Smooth muscle cell (in vitro differentiated cells): ENCODE data around the gene TTC9B. TPM values are rescaled to one million over a fixed set of nuclear protein-coding genes. Genes with fewer than 3 reads are reported as not detected.

Source experiments
- DNase-seq: peaks from one replicate; lab custom pipeline; 2025; ENCODE audit not compliant: unreplicated experiment; lab: John Stamatoyannopoulos, UW
- H2AFZ ChIP-seq: fragments of 200-600 bp; sonication (generic); 2 replicates; pipeline ENCODE4 v1.6.0; 2016; ENCODE audit warnings: antibody characterized with exemption, low read depth, mild to moderate bottlenecking
- H3F3A ChIP-seq: fragments of 200-600 bp; sonication (generic); 2 replicates; pipeline ENCODE4 v1.6.0; 2017; ENCODE audit warnings: antibody characterized with exemption, low read depth
- H3K27ac ChIP-seq: fragments of 200-600 bp; sonication (generic); 2 replicates; pipeline ENCODE4 v1.5.1; 2016; ENCODE audit warnings: low read depth, mild to moderate bottlenecking
- H3K27me3 ChIP-seq: fragments of 200-600 bp; sonication (generic); 2 replicates; pipeline ENCODE4 v1.6.1; 2016; ENCODE audit warnings: low read depth, mild to moderate bottlenecking
- H3K36me3 ChIP-seq: fragments of 200-600 bp; sonication (generic); 2 replicates; pipeline ENCODE4 v1.5.1; 2016; ENCODE audit warnings: low read depth
- H3K4me1 ChIP-seq: fragments of 200-600 bp; sonication (generic); 2 replicates; pipeline ENCODE4 v1.5.1; 2016; ENCODE audit warnings: low read depth
- H3K4me2 ChIP-seq: fragments of 200-600 bp; sonication (generic); 2 replicates; pipeline ENCODE4 v1.6.0; 2016; ENCODE audit warnings: mild to moderate bottlenecking
- H3K4me3 ChIP-seq: fragments of 200-600 bp; sonication (generic); 2 replicates; pipeline ENCODE4 v1.5.1; 2016; ENCODE audit warnings: mild to moderate bottlenecking
- H3K79me2 ChIP-seq: fragments of 200-600 bp; sonication (generic); 2 replicates; pipeline ENCODE4 v1.6.0; 2016; ENCODE audit warnings: low read depth, mild to moderate bottlenecking
- H3K9ac ChIP-seq: fragments of 200-600 bp; sonication (generic); 2 replicates; pipeline ENCODE4 v1.6.0; 2016; ENCODE audit warnings: low read depth
- H3K9me3 ChIP-seq: fragments of 200-600 bp; sonication (generic); replicated peaks from 2 replicates; pipeline ENCODE4 v1.5.1; 2016; ENCODE audit warnings: low read depth
- H4K20me1 ChIP-seq: fragments of 200-600 bp; sonication (generic); 2 replicates; pipeline ENCODE4 v1.6.0; 2016; ENCODE audit warnings: low read depth
- WGBS: methylation state at CpG from one replicate; pipeline ENCODE4 v1.1.7; 2016; ENCODE audit warnings: low lambda C conversion rate; 5-methylcytosine and 5-hydroxymethylcytosine counted together
- polyA plus RNA-seq: library from polyadenylated mRNA; unstranded; fragments of >200 nt; fragmentation: Nextera tagmentation; extraction: Ambion mirVana; gene quantifications from 2 replicates; pipeline ENCODE4 v1.2.1, GENCODE V29; 2016
- total RNA-seq: library from RNA; depleted of rRNA; stranded (reverse); fragments of >200 nt; gene quantifications from 2 replicates; pipeline ENCODE4 v1.2.3, GENCODE V29; 2014
- TF ChIP-seq, protein P1 (sequence below): fragments of 200-600 bp; sonication (generic); IDR thresholded peaks from 2 replicates; pipeline ENCODE4 v1.5.1; 2017; ENCODE audit warnings: borderline replicate concordance, mild to moderate bottlenecking, antibody characterized with exemption; ENCODE audit not compliant: insufficient read depth, poor library complexity, severe bottlenecking

Gene TTC9B
- total and polyA plus RNA-seq, 2 experiments from 2014 or later = not detected

DNA sequence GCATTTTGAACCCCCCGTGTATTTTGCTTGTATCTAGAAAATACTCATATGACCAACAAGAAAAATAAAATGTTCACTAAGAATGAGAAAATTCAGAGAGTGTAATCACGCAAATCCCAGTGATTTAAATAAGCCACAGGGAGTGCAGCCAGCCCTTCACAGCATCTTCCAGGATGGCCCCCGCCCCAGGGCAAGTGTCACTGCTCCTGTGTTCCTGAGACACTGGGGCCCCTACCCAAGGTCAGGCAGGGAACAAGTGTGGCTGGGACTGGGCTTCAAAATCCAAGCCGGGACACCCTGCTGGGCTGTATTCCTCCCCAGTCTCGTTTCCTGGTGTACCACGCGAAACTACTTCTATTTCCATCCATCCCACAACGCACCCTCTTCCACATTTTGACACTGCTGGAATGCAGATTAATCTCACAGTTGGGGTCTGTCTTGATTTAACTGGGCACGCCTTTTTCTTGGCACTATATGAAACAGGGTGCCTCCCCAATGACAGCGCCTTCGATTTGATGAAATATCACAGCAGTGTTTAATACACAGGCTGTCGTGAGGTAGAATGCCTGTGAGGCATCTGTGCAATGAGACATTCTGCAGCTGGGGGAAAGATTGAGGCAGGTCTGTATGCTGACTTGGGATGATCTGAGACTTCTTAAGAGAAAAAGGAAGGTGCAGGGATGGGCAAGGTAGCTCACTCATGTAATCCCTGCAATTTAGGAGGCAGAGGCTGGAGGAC is 26.6 kb upstream of the TTC9B start:
- WGBS = 96% methylated on average over 12 of the region's 12 CpGs
- H3K9ac ChIP-seq = no peak overlapping the region
- no peaks in the 10 kb centered on the region for H3F3A ChIP-seq
- TF ChIP-seq, protein P1, sequence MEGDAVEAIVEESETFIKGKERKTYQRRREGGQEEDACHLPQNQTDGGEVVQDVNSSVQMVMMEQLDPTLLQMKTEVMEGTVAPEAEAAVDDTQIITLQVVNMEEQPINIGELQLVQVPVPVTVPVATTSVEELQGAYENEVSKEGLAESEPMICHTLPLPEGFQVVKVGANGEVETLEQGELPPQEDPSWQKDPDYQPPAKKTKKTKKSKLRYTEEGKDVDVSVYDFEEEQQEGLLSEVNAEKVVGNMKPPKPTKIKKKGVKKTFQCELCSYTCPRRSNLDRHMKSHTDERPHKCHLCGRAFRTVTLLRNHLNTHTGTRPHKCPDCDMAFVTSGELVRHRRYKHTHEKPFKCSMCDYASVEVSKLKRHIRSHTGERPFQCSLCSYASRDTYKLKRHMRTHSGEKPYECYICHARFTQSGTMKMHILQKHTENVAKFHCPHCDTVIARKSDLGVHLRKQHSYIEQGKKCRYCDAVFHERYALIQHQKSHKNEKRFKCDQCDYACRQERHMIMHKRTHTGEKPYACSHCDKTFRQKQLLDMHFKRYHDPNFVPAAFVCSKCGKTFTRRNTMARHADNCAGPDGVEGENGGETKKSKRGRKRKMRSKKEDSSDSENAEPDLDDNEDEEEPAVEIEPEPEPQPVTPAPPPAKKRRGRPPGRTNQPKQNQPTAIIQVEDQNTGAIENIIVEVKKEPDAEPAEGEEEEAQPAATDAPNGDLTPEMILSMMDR = no peak
- H3K79me2 ChIP-seq = no peaks in the 10 kb centered on the region
- no peaks in the 10 kb centered on the region for H3K9me3 ChIP-seq
- H4K20me1 ChIP-seq = peaks cover 62% of the 10 kb centered on the region
- no peak overlapping the region for H2AFZ ChIP-seq
- H3K4me3 ChIP-seq = no peak overlapping the region
- H3K36me3 ChIP-seq = no peaks in the 10 kb centered on the region
- H3K4me1 ChIP-seq = no peaks in the 10 kb centered on the region
- H3K27me3 ChIP-seq = no peaks in the 10 kb centered on the region
- no peak overlapping the region for H3K4me2 ChIP-seq
- DNase-seq = no peak
- H3K27ac ChIP-seq = no peak overlapping the region

DNA sequence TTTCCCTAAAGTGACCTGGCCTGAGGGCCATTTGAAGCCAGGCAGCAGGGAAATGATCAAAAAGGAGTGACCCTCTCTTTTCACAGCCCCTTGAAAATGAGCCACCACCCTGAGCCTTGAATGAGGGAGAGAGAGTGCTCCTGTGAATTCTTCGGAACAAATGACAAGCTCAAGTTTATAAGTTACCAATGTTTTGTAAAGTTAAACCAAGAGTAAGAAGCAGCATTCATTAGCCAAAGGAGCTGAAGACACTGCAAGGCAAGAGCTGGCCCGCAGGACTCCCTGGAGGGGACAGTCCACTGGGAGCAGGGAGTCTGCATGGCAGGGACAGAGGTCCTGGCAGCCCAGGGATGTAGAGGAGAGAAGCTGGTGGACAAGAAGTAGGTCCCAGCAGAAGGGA is 25.0 kb upstream of the TTC9B start:
- H3K79me2 ChIP-seq = no peaks in the 10 kb centered on the region
- H3F3A ChIP-seq = no peaks in the 10 kb centered on the region
- TF ChIP-seq, protein P1 = no peak

DNA sequence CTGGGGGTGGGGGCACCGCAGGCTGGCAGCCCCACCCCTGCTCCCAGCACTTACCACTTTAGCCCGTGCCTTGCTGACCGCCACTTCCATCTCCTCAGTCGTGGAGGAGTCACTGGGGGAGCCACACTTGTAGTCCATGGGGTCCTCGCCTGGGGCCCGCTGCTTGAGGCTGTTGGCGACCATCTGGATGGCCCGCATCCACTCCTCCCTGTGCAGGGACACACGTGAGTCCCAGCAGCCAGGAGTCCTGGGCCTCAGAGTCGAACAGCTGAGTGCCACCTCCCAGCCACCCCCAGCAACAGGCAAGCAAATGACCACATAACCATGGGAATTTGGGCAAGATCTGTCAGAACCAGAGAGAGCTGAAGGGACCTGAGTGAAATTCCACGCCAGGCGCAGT is 24.3 kb upstream of the TTC9B start:
- H2AFZ ChIP-seq = no peak overlapping the region
- no peak overlapping the region for H3K27ac ChIP-seq
- peaks cover 44% of the 10 kb centered on the region for H4K20me1 ChIP-seq
- WGBS = 95% methylated on average over 12 of the region's 12 CpGs
- TF ChIP-seq, protein P1 = no peak
- no peaks in the 10 kb centered on the region for H3K36me3 ChIP-seq
- H3K9ac ChIP-seq = no peak overlapping the region
- no peaks in the 10 kb centered on the region for H3F3A ChIP-seq
- H3K9me3 ChIP-seq = no peaks in the 10 kb centered on the region
- H3K4me3 ChIP-seq = no peak overlapping the region
- no peaks in the 10 kb centered on the region for H3K4me1 ChIP-seq
- no peaks in the 10 kb centered on the region for H3K27me3 ChIP-seq
- no peak overlapping the region for H3K4me2 ChIP-seq
- no peaks in the 10 kb centered on the region for H3K79me2 ChIP-seq
- no peak for DNase-seq

More for the DNA sequence above, 25.0 kb upstream of the TTC9B start:
- H4K20me1 ChIP-seq = peaks cover 51% of the 10 kb centered on the region
- no peak overlapping the region for H2AFZ ChIP-seq
- H3K9ac ChIP-seq = no peak overlapping the region
- H3K9me3 ChIP-seq = no peaks in the 10 kb centered on the region
- no peak overlapping the region for H3K27ac ChIP-seq
- 100% methylated on average over 2 of the region's 2 CpGs for WGBS
- DNase-seq = no peak
- no peaks in the 10 kb centered on the region for H3K27me3 ChIP-seq
- H3K4me2 ChIP-seq = no peak overlapping the region
- H3K36me3 ChIP-seq = no peaks in the 10 kb centered on the region
- H3K4me3 ChIP-seq = no peak overlapping the region
- no peaks in the 10 kb centered on the region for H3K4me1 ChIP-seq

DNA sequence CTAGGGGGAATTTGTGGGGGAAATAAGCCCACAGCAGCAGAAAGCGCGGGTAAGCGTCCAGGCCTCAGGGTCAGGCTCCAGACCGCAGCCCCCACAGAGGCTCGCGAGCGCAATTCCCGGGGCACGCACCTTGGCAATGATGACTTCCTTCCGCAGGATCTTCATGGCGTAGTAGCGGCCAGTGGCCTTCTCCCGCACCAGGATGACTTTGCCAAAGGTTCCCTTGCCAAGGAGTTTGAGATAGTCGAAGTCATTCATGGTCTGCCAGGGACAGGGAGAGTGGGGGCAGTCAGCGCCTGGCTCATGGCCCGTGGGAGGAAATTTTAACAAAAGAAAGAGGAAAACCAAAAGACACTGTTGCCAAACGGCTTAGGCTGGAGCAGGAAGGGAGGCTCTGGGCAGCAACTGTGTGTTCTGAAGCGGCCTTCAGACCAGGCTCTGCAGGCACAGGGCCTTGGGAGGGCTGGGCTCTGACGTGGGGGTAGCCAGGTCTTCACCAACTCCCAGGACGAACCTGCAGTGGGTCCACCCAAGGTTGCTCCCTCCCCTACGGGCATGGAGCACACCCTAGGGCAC is 23.7 kb upstream of the TTC9B start:
- Histone ChIP-seq H3K27ac (no peak overlapping the region), H3K9ac (no peak overlapping the region), H3K4me2 (no peak overlapping the region), H2AFZ (no peak overlapping the region), H3F3A (no peaks in the 10 kb centered on the region), H3K79me2 (no peaks in the 10 kb centered on the region), H3K36me3 (no peaks in the 10 kb centered on the region), H4K20me1 (peaks cover 41% of the 10 kb centered on the region), H3K27me3 (no peaks in the 10 kb centered on the region), H3K9me3 (no peaks in the 10 kb centered on the region), H3K4me3 (no peak overlapping the region), H3K4me1 (no peaks in the 10 kb centered on the region)
- WGBS = 97% methylated on average over 21 of the region's 21 CpGs
- TF ChIP-seq, protein P1 = no peak
- DNase-seq = no peak
